PC-3 (cell line): ENCODE results near the gene SULT2B1. TPM values are rescaled to one million over a fixed set of nuclear protein-coding genes. Genes with fewer than 3 reads are reported as not detected.

ENCODE experiments used
- ATAC-seq: fragments of 200-7000 bp; cut with Tn5 transposase; 2 replicates; pipeline ENCODE4 v1.9.1; 2020; ENCODE audit warnings: mild to moderate bottlenecking, moderate library complexity
- BruUV-seq: library from RNA; stranded (reverse); fragments of 400-500 nt; replicated peaks from 2 replicates; lab custom pipeline; 2021; lab: Mats Ljungman, UMichigan
- CTCF ChIA-PET: fragments of 300-600 bp; sonication (Branson Sonifier 250); formaldehyde crosslinking; loops from one replicate; lab custom pipeline; 2022; ENCODE audit warnings: antibody characterized with exemption; lab: Charles Lee
- POLR2A ChIA-PET: fragments of 300-600 bp; sonication (Branson Sonifier 250); formaldehyde crosslinking; loops from one replicate; lab custom pipeline; 2022; ENCODE audit warnings: antibody characterized with exemption; ENCODE audit not compliant: unreplicated experiment; lab: Charles Lee
- DNase-seq: peaks from one replicate; pipeline ENCODE4 v3.0.0-alpha.2; 2015
- H2AFZ ChIP-seq: fragments of 300-600 bp; sonication (generic); 2 replicates; pipeline ENCODE4 v1.6.0; 2016; ENCODE audit warnings: antibody characterized with exemption, low read length
- H3F3A ChIP-seq: fragments of 300-600 bp; sonication (generic); one replicate; pipeline ENCODE4 v1.6.0; 2017; ENCODE audit warnings: antibody characterized with exemption, low read length, control low read depth, mild to moderate bottlenecking; ENCODE audit not compliant: unreplicated experiment
- H3K27ac ChIP-seq: fragments of 300-600 bp; sonication (generic); 2 replicates; pipeline ENCODE4 v1.5.1; 2016; ENCODE audit warnings: mild to moderate bottlenecking, low read length
- H3K27me3 ChIP-seq: fragments of 300-600 bp; sonication (generic); 2 replicates; pipeline ENCODE4 v1.6.1; 2016; ENCODE audit warnings: low read length, mixed read lengths
- H3K36me3 ChIP-seq: fragments of 300-600 bp; sonication (generic); 2 replicates; pipeline ENCODE4 v1.6.1; 2016; ENCODE audit warnings: low read depth, mixed run types, low read length, mixed read lengths
- H3K4me1 ChIP-seq: fragments of 300-600 bp; sonication (generic); 2 replicates; pipeline ENCODE4 v1.5.1; 2016; ENCODE audit warnings: low read length; ENCODE audit not compliant: insufficient read depth
- H3K4me2 ChIP-seq: fragments of 300-600 bp; sonication (generic); 2 replicates; pipeline ENCODE4 v1.6.0; 2016; ENCODE audit warnings: low read length
- H3K4me3 ChIP-seq: fragments of 300-600 bp; sonication (generic); 2 replicates; pipeline ENCODE4 v1.5.1; 2016; ENCODE audit warnings: mild to moderate bottlenecking, low read length, mixed read lengths
- H3K79me2 ChIP-seq: fragments of 300-600 bp; sonication (generic); 2 replicates; pipeline ENCODE4 v1.6.1; 2017; ENCODE audit warnings: low read length, mixed read lengths
- H3K9ac ChIP-seq: fragments of 300-600 bp; sonication (generic); 2 replicates; pipeline ENCODE4 v1.6.0; 2016; ENCODE audit warnings: mild to moderate bottlenecking, low read length
- H3K9me2 ChIP-seq: fragments of 300-600 bp; sonication (generic); replicated peaks from 2 replicates; pipeline ENCODE4 v1.6.1; 2016; ENCODE audit warnings: mixed run types, low read length, mixed read lengths
- H3K9me3 ChIP-seq: fragments of 300-600 bp; sonication (generic); 2 replicates; pipeline ENCODE4 v1.6.1; 2016; ENCODE audit warnings: low read length, mixed read lengths
- H4K20me1 ChIP-seq: fragments of 300-600 bp; sonication (generic); 2 replicates; pipeline ENCODE4 v1.6.1; 2016; ENCODE audit warnings: low read length, mixed read lengths
- EZH2 ChIP-seq: fragments of 300-600 bp; sonication (generic); IDR thresholded peaks from one replicate; pipeline ENCODE4 v1.6.1; 2017; ENCODE audit warnings: antibody characterized with exemption, mild to moderate bottlenecking, low read length; ENCODE audit not compliant: unreplicated experiment
- EZH2phosphoT487 ChIP-seq: fragments of 300-600 bp; sonication (generic); IDR thresholded peaks from 2 replicates; pipeline ENCODE4 v1.6.1; 2018; ENCODE audit warnings: mild to moderate bottlenecking, antibody characterized with exemption, low read length, borderline replicate concordance
- intact Hi-C: fragments of 100-400 bp; cut with micrococcal nuclease; formaldehyde crosslinking; loops from 2 replicates; pipeline ENCODE4 v1.9.0; 2023
- total RNA-seq: library from RNA; depleted of rRNA; stranded (reverse); fragments of >200 nt; gene quantifications from 2 replicates; pipeline ENCODE4 v1.2.3, GENCODE V29; 2014
- TF ChIP-seq, protein P1 (sequence below): fragments of 300-600 bp; sonication (generic); conservative IDR thresholded peaks from 2 replicates; pipeline ENCODE4 v1.5.1; 2017; ENCODE audit warnings: antibody characterized with exemption, low read depth, mild to moderate bottlenecking, low read length

SULT2B1 gene
- total RNA-seq, 1 experiment from 2014 or later, result 6.7 TPM

DNA sequence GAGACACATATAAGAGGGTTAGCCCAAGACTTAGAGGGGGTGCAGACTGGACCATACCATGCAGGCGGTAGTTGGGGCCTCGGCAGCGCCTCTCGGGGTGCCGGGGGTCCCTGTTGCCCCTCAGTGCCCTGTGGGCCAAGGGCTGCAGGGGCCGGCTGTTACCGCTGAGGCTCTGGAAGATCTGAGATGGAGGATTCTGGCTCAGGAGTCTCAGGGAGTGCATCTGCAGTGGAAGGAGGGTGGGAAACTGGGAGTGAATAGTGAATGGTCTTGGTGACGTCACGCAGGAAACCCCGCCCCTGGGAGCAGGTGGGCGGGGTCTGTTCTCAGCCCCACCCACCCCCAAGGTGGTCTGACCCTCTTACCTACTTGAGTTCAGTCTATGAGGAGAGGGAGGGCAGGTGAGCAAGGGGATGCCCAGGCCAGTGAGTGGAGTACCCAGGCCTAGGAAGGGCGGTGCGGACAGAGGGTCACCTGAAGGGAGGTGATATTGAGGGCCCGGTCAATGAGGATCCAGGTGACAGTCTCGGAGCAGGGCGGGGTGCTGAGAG lies 86.9 kb downstream of the SULT2B1 start:
- ATAC-seq (no peak), DNase-seq (no peak)
- no peak overlapping the region for H3K4me3 ChIP-seq
- H2AFZ ChIP-seq, result no peak overlapping the region
- intact Hi-C loops, result no loop called here
- no peaks in the 10 kb centered on the region for H3K36me3 ChIP-seq
- no peak overlapping the region for H3K27ac ChIP-seq
- ChIA-PET POLR2A (no interaction called here), CTCF (no interaction called here)
- no peaks in the 10 kb centered on the region for H4K20me1 ChIP-seq
- no peak overlapping the region for H3K9ac ChIP-seq
- no peaks in the 10 kb centered on the region for H3K27me3 ChIP-seq
- H3F3A ChIP-seq, result peaks cover 3% of the 10 kb centered on the region
- no TSS peak for BruUV-seq
- H3K79me2 ChIP-seq, result no peaks in the 10 kb centered on the region
- H3K4me1 ChIP-seq, result peaks cover 22% of the 10 kb centered on the region
- TF ChIP-seq EZH2phosphoT487 (no peak), EZH2 (no peak)
- TF ChIP-seq, protein P1, sequence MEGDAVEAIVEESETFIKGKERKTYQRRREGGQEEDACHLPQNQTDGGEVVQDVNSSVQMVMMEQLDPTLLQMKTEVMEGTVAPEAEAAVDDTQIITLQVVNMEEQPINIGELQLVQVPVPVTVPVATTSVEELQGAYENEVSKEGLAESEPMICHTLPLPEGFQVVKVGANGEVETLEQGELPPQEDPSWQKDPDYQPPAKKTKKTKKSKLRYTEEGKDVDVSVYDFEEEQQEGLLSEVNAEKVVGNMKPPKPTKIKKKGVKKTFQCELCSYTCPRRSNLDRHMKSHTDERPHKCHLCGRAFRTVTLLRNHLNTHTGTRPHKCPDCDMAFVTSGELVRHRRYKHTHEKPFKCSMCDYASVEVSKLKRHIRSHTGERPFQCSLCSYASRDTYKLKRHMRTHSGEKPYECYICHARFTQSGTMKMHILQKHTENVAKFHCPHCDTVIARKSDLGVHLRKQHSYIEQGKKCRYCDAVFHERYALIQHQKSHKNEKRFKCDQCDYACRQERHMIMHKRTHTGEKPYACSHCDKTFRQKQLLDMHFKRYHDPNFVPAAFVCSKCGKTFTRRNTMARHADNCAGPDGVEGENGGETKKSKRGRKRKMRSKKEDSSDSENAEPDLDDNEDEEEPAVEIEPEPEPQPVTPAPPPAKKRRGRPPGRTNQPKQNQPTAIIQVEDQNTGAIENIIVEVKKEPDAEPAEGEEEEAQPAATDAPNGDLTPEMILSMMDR, result no peak
- H3K9me3 ChIP-seq, result no peaks in the 10 kb centered on the region
- H3K4me2 ChIP-seq, result no peak overlapping the region
- no peaks in the 10 kb centered on the region for H3K9me2 ChIP-seq

DNA sequence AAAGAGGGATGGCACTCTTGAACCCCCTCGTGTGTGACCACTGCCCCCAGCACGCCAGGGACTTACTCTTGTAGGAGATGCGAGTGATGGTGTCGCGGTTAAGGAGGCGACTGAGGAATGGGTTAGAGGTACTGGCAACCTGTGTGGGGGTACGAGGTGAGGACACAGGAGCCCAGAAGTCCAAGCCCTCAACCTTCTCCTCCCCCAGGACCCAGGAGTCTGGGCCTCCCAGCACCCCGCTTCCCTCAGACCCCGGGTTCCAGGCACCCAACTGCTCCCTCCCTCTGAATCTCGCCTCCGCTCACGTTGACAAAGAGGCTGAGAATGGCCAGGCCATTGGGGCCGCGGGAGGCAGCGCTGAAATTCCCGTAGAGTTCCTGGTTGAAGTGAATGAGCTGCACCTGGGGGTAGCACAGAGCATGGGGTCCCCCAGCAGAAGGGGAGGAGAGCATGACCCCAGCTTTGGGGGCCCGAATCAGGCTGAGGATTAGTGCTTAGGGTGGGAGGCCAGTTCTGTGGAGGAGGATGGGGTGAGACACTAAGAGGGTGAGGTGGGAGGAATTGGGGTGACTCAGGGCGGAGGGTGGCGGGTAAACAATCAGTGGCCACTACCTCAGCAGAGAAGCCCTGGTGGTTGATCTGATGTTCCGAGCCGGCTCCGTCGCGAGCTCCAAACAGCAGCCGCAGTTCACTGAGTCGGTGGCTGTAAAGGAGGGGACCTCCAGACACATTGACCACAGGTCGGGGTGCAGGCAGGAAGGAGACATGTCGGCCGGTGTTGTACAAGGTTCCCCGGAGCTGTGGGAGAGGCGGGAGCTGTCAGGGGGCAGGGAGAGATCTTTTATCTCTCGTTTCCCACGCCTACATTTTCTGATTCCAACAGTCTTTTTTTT lies 87.8 kb downstream of the SULT2B1 start:
- Histone ChIP-seq H3K4me2 (no peak overlapping the region), H3K9me3 (no peaks in the 10 kb centered on the region), H3K4me3 (no peak overlapping the region), H3K9ac (no peak overlapping the region), H3K36me3 (no peaks in the 10 kb centered on the region), H3K27ac (no peak overlapping the region), H4K20me1 (no peaks in the 10 kb centered on the region), H3K9me2 (no peaks in the 10 kb centered on the region), H3K27me3 (no peaks in the 10 kb centered on the region), H2AFZ (no peak overlapping the region), H3K79me2 (no peaks in the 10 kb centered on the region), H3F3A (peaks cover 3% of the 10 kb centered on the region), H3K4me1 (peaks cover 16% of the 10 kb centered on the region)
- no peak for DNase-seq
- no peak for ATAC-seq
- ChIA-PET CTCF (no interaction called here), POLR2A (no interaction called here)
- intact Hi-C loops, result no loop called here
- TF ChIP-seq, protein P1, result no peak
- TF ChIP-seq EZH2 (no peak), EZH2phosphoT487 (no peak)
- BruUV-seq, result no TSS peak

GRCh38 chr19:48641850-48642249 lies 89.9 kb downstream of the SULT2B1 start:
- no peak overlapping the region for H3K27ac ChIP-seq
- POLR2A ChIA-PET, result no interaction called here

More at GRCh38 chr19:48641850-48642249, 89.9 kb downstream of the SULT2B1 start:
- no peak for ATAC-seq
- no peak overlapping the region for H2AFZ ChIP-seq
- H3K4me1 ChIP-seq, result peaks cover 10% of the 10 kb centered on the region; the same call in 1 of the 2 replicates
- no peaks in the 10 kb centered on the region for H3K27me3 ChIP-seq
- no TSS peak for BruUV-seq
- H3K4me3 ChIP-seq, result no peak overlapping the region
- no peaks in the 10 kb centered on the region for H3K79me2 ChIP-seq
- TF ChIP-seq EZH2phosphoT487, result no peak
- no peak for TF ChIP-seq EZH2
- TF ChIP-seq, protein P1, result no peak
- no peak overlapping the region for H3K4me2 ChIP-seq
- H3K9ac ChIP-seq, result no peak overlapping the region
- H3K36me3 ChIP-seq, result no peaks in the 10 kb centered on the region
- no peaks in the 10 kb centered on the region for H3K9me3 ChIP-seq
- DNase-seq, result no peak
- H3K9me2 ChIP-seq, result no peaks in the 10 kb centered on the region
- intact Hi-C loops, result no loop called here
- H3F3A ChIP-seq, result no peaks in the 10 kb centered on the region
- CTCF ChIA-PET, result no interaction called here
- H4K20me1 ChIP-seq, result no peaks in the 10 kb centered on the region
